Hematopoietic multipotent progenitor cell (in vitro differentiated cells): Measurements from ENCODE around the gene ZSCAN31. TPM values are rescaled to one million over a fixed set of nuclear protein-coding genes. Genes with fewer than 3 reads are reported as not detected.
"Not testable (repeated sequence)": the region's sequence is repeated elsewhere in the genome, so short reads cannot be mapped to it uniquely, and the experiment has no call there.

Source experiments
- DNase-seq, 3 donors: peaks; one replicate each; pipeline ENCODE4 v3.0.0-alpha.2; 2011 to 2015; ENCODE audit warnings: low read depth in 2 of 3, low spot score in 2 of 3
- total RNA-seq: library from RNA; depleted of rRNA; stranded (reverse); fragments of >200 nt; gene quantifications from one replicate; pipeline ENCODE4 v1.2.3, GENCODE V29; 2012

The ZSCAN31 gene
- total RNA-seq = 7.5 TPM

- peak; percentile 52 to 99 (median 98) for DNase-seq
Observed at GRCh38 chr6:28335564-28336283, at the start of gene ZSCAN31. TSS of gene ZSCAN31 (minus strand) at chr6:28336148. CDS start at chr6:28329683, 6,465 bp downstream.

- no peak for DNase-seq
Observed at GRCh38 chr6:28384143-28384533, 48.2 kb upstream of the ZSCAN31 start.

- DNase-seq = peak in 2 of 3 donors; percentile 88 to 89
Observed at GRCh38 chr6:28383235-28384142, 47.5 kb upstream of the ZSCAN31 start.

GRCh38 chr6:28380381-28380780 lies 44.4 kb upstream of the ZSCAN31 start:
- DNase-seq = no peak

GRCh38 chr6:28378644-28379043 lies 42.7 kb upstream of the ZSCAN31 start:
- no peak for DNase-seq

GRCh38 chr6:28377879-28378278 lies 41.9 kb upstream of the ZSCAN31 start:
- DNase-seq = no peak

GRCh38 chr6:28373925-28374324 lies 38.0 kb upstream of the ZSCAN31 start:
- no peak for DNase-seq

- no peak for DNase-seq
Observed at GRCh38 chr6:28371706-28372451, 35.9 kb upstream of the ZSCAN31 start.

- no peak for DNase-seq
Observed at GRCh38 chr6:28371280-28371679, 35.3 kb upstream of the ZSCAN31 start.

- DNase-seq = no peak
Observed at GRCh38 chr6:28370440-28370839, 34.5 kb upstream of the ZSCAN31 start.

- DNase-seq = no peak
Observed at GRCh38 chr6:28369463-28369862, 33.5 kb upstream of the ZSCAN31 start.

- DNase-seq = no peak
Observed at GRCh38 chr6:28368522-28368921, 32.6 kb upstream of the ZSCAN31 start.

GRCh38 chr6:28365590-28365989 lies 29.6 kb upstream of the ZSCAN31 start:
- not testable (repeated sequence) for DNase-seq

GRCh38 chr6:28360961-28361360 lies 25.0 kb upstream of the ZSCAN31 start:
- no peak for DNase-seq

- not testable (repeated sequence) for DNase-seq
Observed at GRCh38 chr6:28359562-28359961, 23.6 kb upstream of the ZSCAN31 start.

GRCh38 chr6:28357036-28357435 lies 21.1 kb upstream of the ZSCAN31 start:
- peak in 2 of 3 donors; percentile 50 to 67 for DNase-seq

- no peak for DNase-seq
Observed at GRCh38 chr6:28356666-28357020, 20.7 kb upstream of the ZSCAN31 start.

- peak; percentile 39 to 84 (median 80) for DNase-seq
Observed at GRCh38 chr6:28355743-28356665, 20.1 kb upstream of the ZSCAN31 start.

GRCh38 chr6:28354688-28355554 lies 19.0 kb upstream of the ZSCAN31 start:
- DNase-seq = no peak
